Gastroesophageal sphincter (tissue), 3 donors: ENCODE data around the gene CTNNB1.

Experiments used
- CTCF ChIP-seq, 4 experiments: fragments of 200-600 bp in 2 of 4; fragments of 450-650 bp in 2 of 4; sonication (generic) in 1 of 4; IDR thresholded peaks; one replicate each; pipeline ENCODE4 v1.5.1; 2017 to 2019; ENCODE audit warnings: antibody characterized with exemption in 4 of 4, mild to moderate bottlenecking in 2 of 4, moderate library complexity in 2 of 4
- EP300 ChIP-seq: sonication (generic); formaldehyde crosslinking; IDR thresholded peaks from one replicate; pipeline ENCODE4 v1.6.1; 2017; ENCODE audit warnings: antibody characterized with exemption, mild to moderate bottlenecking
- POLR2A ChIP-seq, 2 donors: fragments of 450-650 bp; IDR thresholded peaks; one replicate each; pipeline ENCODE4 v1.6.1; 2017; ENCODE audit warnings: antibody characterized with exemption in 2 of 2, mild to moderate bottlenecking in 2 of 2, moderate library complexity in 1 of 2
- POLR2AphosphoS5 ChIP-seq: sonication (generic); formaldehyde crosslinking; IDR thresholded peaks from one replicate; pipeline ENCODE4 v1.6.1; 2017; ENCODE audit warnings: antibody characterized with exemption

GRCh38 chr3:41202834-41203345, 3.6 kb downstream of the CTNNB1 start:
- TF ChIP-seq CTCF (IDR thresholded peaks at IDR 0.05): peak in 2 of 4 experiments; percentile 6 to 42
- TF ChIP-seq POLR2A (IDR thresholded peaks at IDR 0.05): no peak
- TF ChIP-seq POLR2AphosphoS5: no peak
- TF ChIP-seq EP300: no peak
